ENCODE measurements around the gene RPL4. TPM values are rescaled to one million over a fixed set of nuclear protein-coding genes. Genes with fewer than 3 reads are reported as not detected.
A peak's percentile ranks its signal among the peaks of the same experiment; 100 is the strongest.

The RPL4 gene
- total RNA-seq, 2 experiments from 2014 or later: 6,298 to 6,391 TPM

DNA sequence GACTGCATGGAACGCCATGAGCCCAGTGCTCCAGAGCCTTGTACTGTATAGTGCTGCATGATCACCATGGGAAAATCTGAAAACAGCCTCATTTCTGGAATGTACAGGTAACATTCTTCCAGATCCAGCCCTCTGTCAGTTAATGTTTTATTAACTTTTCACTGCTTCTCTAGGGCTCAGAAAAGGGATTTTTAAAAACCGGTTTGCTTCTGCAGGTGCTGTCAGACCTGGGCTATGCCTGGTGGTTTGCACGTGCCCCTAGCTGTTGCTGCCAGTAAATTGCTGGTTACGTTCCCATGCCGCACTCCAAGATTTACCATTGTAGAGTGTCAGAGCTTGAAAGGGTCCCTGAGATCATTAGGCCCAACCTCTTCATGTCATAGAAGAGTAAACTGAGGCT, 16.1 kb downstream of the RPL4 start:
- H3K9me3 Mint-ChIP-seq: no peaks in the 10 kb centered on the region
- no peaks in the 10 kb centered on the region for H3K27me3 Mint-ChIP-seq (ENCODE audit: low read depth)
- H3K4me3 Mint-ChIP-seq: no peak overlapping the region
- CTCF ChIA-PET: no interaction called here
- H3K36me3 Mint-ChIP-seq (ENCODE audit: low read depth): peaks cover 18% of the 10 kb centered on the region
- intact Hi-C loops (cut with micrococcal nuclease): no loop called here
- DNase-seq: no peak
- H3K27ac Mint-ChIP-seq: peak overlapping the region; percentile 1
- H3K4me1 Mint-ChIP-seq (ENCODE audit: low read depth): peaks cover 7% of the 10 kb centered on the region

DNA sequence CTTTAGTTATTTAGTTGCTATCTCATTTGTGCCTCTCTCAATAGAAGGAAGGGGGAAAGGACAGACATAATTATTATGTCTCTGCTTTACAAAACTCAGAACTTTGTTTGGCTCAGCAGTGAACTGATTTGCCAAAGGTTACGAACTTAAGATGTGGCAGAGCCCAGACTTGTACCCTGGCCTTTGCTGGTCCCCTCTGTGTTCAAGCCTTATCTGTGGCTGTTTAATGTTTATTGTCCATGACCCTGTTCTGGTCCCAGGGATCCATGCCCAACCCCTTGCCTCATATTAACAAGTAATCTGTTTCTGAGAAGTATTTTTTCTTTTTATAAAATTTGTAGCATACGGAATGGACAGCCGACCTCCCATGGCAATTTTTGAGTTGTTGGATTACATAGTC, 17.8 kb downstream of the RPL4 start:
- no peaks in the 10 kb centered on the region for H3K27me3 Mint-ChIP-seq (ENCODE audit: low read depth)
- no peak overlapping the region for H3K4me3 Mint-ChIP-seq
- no peak for DNase-seq
- peaks cover 3% of the 10 kb centered on the region for H3K4me1 Mint-ChIP-seq (ENCODE audit: low read depth)
- CTCF ChIA-PET: no interaction called here
- H3K27ac Mint-ChIP-seq: no peak overlapping the region
- H3K9me3 Mint-ChIP-seq: no peaks in the 10 kb centered on the region
- H3K36me3 Mint-ChIP-seq (ENCODE audit: low read depth): peaks cover 14% of the 10 kb centered on the region
- intact Hi-C loops (cut with micrococcal nuclease): no loop called here

DNA sequence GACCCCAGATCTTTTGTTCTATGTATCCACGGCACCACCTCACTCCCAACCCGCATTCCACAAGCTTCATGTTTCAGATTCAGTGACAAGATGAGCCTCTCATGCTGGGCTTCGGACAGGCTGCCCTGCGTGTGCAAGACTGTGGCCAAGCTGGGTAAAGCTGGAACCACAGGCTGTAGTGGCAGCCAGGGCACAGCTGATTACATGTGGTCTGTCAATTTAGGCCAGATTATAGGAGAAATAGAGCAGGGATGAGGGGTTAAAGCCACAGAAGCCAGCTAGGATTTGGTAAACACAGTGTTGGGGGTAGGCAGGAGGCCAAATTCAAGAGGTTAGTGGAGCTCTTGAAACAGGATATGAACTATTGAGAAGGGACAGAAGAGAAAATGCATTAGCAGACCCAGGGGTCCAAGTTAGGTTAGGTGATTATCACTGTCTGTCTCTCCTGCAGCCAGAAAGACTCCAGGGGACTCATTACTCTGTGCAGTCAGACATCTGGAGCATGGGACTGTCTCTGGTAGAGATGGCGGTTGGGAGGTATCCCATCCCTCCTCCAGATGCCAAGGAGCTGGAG, 20.0 kb downstream of the RPL4 start:
- H3K36me3 Mint-ChIP-seq (ENCODE audit: low read depth): peaks cover 17% of the 10 kb centered on the region
- CTCF ChIA-PET: interaction anchor here (0.6 to 1.0 kb wide), 4 partner anchors 10 to 140 kb away, joined by 3 to 4 read pairs (median 3); partner anchors contain the start of gene SNAPC5
- no peaks in the 10 kb centered on the region for H3K27me3 Mint-ChIP-seq (ENCODE audit: low read depth)
- DNase-seq: no peak
- H3K27ac Mint-ChIP-seq: no peak overlapping the region
- H3K9me3 Mint-ChIP-seq: no peaks in the 10 kb centered on the region
- intact Hi-C loops (cut with micrococcal nuclease): no loop called here
- H3K4me1 Mint-ChIP-seq (ENCODE audit: low read depth): no peaks in the 10 kb centered on the region
- H3K4me3 Mint-ChIP-seq: no peak overlapping the region

DNA sequence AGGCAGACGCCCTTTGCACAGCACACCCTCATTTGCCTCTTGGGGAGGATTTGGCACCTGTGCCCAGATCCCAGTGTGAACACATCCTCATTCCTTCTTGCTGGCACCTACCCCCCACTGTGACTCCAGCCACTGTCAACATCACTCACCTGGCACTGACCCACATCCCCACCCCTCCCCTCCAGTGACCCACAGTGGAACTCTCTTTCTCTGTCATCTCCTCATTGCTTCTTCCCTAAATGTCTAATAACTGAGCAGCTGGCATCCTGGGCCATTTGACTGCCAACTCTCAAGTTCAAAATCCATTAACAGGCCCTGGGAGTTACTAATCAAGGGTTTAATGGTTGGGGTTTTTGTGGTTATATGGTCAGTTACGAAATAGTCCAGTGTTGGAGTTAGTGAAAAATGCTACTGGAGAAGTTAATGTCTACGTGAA, 21.5 kb downstream of the RPL4 start:
- intact Hi-C loops (cut with micrococcal nuclease): no loop called here
- H3K36me3 Mint-ChIP-seq (ENCODE audit: low read depth): peaks cover 16% of the 10 kb centered on the region
- CTCF ChIA-PET: no interaction called here
- H3K4me1 Mint-ChIP-seq (ENCODE audit: low read depth): no peaks in the 10 kb centered on the region
- no peaks in the 10 kb centered on the region for H3K9me3 Mint-ChIP-seq
- no peaks in the 10 kb centered on the region for H3K27me3 Mint-ChIP-seq (ENCODE audit: low read depth)
- no peak overlapping the region for H3K4me3 Mint-ChIP-seq
- no peak overlapping the region for H3K27ac Mint-ChIP-seq
- DNase-seq: no peak

DNA sequence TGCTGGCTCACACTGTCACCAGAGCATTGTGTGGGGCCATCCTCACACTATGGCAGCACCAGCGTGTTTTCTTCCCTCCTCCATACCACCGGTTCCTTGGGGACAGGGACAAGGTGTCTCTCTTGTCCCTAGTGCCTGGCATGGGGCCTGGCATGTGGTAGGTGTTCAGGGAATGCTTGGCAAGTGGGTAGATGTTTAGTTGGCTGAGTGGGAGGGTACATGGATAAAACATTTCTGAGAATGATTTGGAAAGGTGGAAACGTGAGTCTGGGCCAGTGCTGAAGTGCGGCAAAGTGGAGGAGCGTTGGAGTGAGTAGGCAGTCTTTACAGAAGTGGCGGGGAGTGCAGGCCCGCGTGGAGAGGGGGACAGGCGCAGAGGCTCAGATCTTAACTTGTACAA, 22.1 kb downstream of the RPL4 start:
- no peak overlapping the region for H3K4me3 Mint-ChIP-seq
- no peaks in the 10 kb centered on the region for H3K4me1 Mint-ChIP-seq (ENCODE audit: low read depth)
- intact Hi-C loops (cut with micrococcal nuclease): no loop called here
- no peaks in the 10 kb centered on the region for H3K9me3 Mint-ChIP-seq
- no peak overlapping the region for H3K27ac Mint-ChIP-seq
- H3K36me3 Mint-ChIP-seq (ENCODE audit: low read depth): peaks cover 16% of the 10 kb centered on the region
- H3K27me3 Mint-ChIP-seq (ENCODE audit: low read depth): no peaks in the 10 kb centered on the region
- DNase-seq: no peak
- CTCF ChIA-PET: no interaction called here

DNA sequence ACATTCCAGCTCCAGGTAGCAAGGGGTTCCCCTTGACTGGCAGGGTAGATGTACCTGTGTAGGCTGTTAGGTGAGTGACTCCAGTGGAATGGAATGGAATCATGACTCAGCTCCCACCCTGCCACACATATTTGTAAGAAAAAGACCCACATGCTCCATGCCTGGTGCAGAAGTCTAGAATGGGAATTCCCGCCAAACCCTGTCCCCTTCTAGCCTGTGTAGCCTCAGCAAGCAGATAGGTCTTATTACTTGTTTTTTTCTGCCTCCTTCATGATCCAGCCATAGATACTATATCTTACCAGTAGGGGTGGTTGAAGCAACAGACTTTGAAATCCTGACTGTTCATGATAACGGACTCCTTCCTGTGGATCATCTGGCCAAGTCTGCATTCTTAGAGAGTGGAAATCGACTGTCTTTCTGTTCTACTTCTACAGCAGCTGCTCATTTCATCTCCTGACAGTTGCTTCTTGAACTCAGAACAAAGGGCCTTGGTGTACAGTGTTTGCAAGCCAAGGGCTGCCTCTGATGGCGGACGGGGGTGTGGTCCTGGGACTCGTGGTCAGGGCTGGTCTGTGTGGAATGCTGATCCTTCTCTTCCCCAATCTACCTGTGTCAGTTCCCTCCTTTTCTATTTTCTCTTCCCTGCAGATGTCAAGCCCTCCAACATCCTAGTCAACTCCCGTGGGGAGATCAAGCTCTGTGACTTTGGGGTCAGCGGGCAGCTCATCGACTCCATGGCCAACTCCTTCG, 23.4 kb downstream of the RPL4 start:
- intact Hi-C loops (cut with micrococcal nuclease): no loop called here
- Mint-ChIP-seq H3K36me3 (ENCODE audit: low read depth) (peaks cover 16% of the 10 kb centered on the region), H3K9me3 (no peaks in the 10 kb centered on the region), H3K4me1 (ENCODE audit: low read depth) (peaks cover 8% of the 10 kb centered on the region), H3K27me3 (ENCODE audit: low read depth) (no peaks in the 10 kb centered on the region), H3K27ac (no peak overlapping the region), H3K4me3 (no peak overlapping the region)
- no peak for DNase-seq
- CTCF ChIA-PET: no interaction called here

DNA sequence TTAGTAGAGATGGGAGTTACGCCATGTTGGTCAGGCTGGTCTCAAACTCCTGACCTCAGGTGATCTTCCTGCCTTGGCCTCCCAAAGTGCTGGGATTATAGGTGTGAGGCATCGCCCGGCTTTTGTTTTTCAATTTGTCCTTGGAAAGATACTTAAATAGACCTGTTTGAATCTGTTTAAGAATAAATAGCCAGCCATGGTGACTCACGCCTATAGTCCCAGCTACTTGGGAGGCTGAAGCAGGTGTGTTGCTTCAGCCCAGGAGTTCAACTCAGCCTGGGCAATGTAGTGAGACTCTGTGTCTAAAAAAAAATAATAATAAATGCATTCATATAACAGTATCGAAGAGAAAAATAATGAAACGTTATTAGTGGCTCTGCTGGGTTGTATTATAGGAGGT, 24.4 kb downstream of the RPL4 start:
- DNase-seq: no peak
- intact Hi-C loops (cut with micrococcal nuclease): no loop called here
- H3K4me3 Mint-ChIP-seq: no peak overlapping the region
- H3K36me3 Mint-ChIP-seq (ENCODE audit: low read depth): peaks cover 16% of the 10 kb centered on the region
- CTCF ChIA-PET: no interaction called here
- H3K27me3 Mint-ChIP-seq (ENCODE audit: low read depth): no peaks in the 10 kb centered on the region
- H3K27ac Mint-ChIP-seq: no peak overlapping the region
- no peaks in the 10 kb centered on the region for H3K9me3 Mint-ChIP-seq
- peaks cover 17% of the 10 kb centered on the region for H3K4me1 Mint-ChIP-seq (ENCODE audit: low read depth)

DNA sequence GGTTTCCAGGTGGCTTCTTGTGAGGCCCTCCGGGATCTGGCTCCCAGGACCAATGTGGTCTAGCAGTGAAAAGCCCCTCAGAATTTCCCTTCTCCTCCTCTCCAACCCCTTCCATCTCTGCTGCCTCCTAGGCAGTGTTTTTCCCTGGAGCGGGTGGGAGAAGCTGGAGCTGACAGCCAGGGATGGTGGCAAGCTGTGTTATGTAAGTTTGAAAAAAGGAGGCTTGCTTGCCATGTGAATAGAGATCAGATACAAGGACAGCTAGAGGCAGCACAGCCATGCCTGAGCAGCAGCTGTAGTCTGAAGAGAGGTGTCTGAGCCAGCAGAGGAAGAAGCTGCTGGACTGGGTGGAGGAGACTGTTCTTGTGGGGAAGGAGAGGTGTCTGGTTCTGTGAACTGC, 27.6 kb downstream of the RPL4 start:
- Mint-ChIP-seq H3K4me3 (no peak overlapping the region), H3K36me3 (ENCODE audit: low read depth) (peaks cover 14% of the 10 kb centered on the region), H3K9me3 (no peaks in the 10 kb centered on the region), H3K27me3 (ENCODE audit: low read depth) (no peaks in the 10 kb centered on the region), H3K4me1 (ENCODE audit: low read depth) (peaks cover 35% of the 10 kb centered on the region), H3K27ac (no peak overlapping the region)
- intact Hi-C loops (cut with micrococcal nuclease): no loop called here
- DNase-seq: no peak
- CTCF ChIA-PET: no interaction called here

DNA sequence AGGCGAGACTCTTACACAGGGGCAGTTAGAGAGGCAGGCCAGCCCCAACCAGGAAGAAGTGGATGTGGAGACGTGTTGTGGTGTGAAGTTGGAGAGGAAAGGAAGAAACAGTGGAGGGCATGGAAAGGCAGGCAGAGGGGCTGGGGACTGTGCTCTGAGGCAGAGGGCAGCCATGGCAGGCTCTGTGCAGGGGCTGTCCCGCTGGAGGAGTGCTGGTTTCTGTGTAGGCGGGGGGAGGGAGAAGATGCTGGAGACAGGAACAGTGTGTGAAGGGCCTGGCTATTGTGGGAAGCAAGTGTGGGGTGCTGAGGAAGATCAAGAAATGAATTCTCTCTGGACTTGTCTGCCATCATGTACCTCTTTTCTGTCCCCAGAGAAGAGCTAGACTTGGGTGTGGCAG, 28.1 kb downstream of the RPL4 start:
- Mint-ChIP-seq H3K4me3 (no peak overlapping the region), H3K36me3 (ENCODE audit: low read depth) (peaks cover 11% of the 10 kb centered on the region), H3K27ac (peak overlapping the region; percentile 24), H3K27me3 (ENCODE audit: low read depth) (no peaks in the 10 kb centered on the region), H3K9me3 (no peaks in the 10 kb centered on the region), H3K4me1 (ENCODE audit: low read depth) (peaks cover 40% of the 10 kb centered on the region)
- intact Hi-C loops (cut with micrococcal nuclease): no loop called here
- DNase-seq: peak; percentile 54
- CTCF ChIA-PET: no interaction called here

DNA sequence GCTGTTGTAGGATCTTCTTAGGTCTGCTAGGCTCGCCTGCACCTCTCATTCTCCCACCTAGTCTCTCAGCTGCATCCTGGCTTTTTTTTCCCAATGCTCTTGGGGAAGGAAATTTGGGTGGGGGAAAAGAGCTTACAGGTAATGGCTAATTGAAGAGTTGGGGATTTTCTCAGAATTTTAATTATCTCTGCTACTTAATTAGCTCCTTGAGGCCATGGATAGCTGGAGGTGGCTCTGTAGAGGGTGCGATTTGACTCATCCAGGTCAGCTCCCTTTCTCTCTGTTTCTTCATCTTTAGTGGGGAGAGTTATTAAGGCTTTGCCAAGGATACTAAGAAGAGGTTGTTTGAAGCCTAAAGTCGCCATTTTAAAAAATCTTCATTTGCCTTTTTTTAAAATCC, 29.7 kb downstream of the RPL4 start:
- no peaks in the 10 kb centered on the region for H3K27me3 Mint-ChIP-seq (ENCODE audit: low read depth)
- H3K9me3 Mint-ChIP-seq: no peaks in the 10 kb centered on the region
- peaks cover 6% of the 10 kb centered on the region for H3K36me3 Mint-ChIP-seq (ENCODE audit: low read depth)
- peak overlapping the region; percentile 9 for H3K27ac Mint-ChIP-seq
- intact Hi-C loops (cut with micrococcal nuclease): no loop called here
- H3K4me1 Mint-ChIP-seq (ENCODE audit: low read depth): peaks cover 55% of the 10 kb centered on the region
- no peak overlapping the region for H3K4me3 Mint-ChIP-seq
- no peak for DNase-seq
- CTCF ChIA-PET: interaction anchor here (0.8 to 1.1 kb wide), 3 partner anchors 22 to 73 kb away, joined by 3 to 5 read pairs (median 4); partner anchors contain the start of gene SNAPC5

DNA sequence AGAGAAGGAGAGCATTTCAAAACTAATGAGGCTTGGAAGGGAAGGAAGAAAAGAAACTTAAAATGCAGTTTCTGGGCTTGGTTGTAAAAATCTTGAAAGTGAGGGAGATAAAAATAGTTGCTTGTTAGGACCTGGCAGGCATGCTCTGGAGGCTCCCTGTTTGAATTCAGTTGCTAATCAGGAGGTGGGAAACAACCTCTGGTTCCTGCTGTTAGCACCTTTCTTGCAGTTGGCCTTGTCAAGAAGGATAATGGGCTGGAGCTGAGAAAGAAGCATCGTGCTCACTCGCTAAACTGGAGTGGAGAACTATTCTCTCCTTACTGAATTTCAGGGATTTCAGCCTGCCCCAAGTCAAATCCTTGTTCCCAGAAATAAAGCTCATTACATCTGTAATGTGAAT, 30.5 kb downstream of the RPL4 start:
- intact Hi-C loops (cut with micrococcal nuclease): no loop called here
- H3K36me3 Mint-ChIP-seq (ENCODE audit: low read depth): peaks cover 4% of the 10 kb centered on the region
- CTCF ChIA-PET: interaction anchor here (0.6 to 1.1 kb wide), 2 partner anchors 23 to 47 kb away, joined by 4 to 6 read pairs; partner anchors contain the start of gene SNAPC5

DNA sequence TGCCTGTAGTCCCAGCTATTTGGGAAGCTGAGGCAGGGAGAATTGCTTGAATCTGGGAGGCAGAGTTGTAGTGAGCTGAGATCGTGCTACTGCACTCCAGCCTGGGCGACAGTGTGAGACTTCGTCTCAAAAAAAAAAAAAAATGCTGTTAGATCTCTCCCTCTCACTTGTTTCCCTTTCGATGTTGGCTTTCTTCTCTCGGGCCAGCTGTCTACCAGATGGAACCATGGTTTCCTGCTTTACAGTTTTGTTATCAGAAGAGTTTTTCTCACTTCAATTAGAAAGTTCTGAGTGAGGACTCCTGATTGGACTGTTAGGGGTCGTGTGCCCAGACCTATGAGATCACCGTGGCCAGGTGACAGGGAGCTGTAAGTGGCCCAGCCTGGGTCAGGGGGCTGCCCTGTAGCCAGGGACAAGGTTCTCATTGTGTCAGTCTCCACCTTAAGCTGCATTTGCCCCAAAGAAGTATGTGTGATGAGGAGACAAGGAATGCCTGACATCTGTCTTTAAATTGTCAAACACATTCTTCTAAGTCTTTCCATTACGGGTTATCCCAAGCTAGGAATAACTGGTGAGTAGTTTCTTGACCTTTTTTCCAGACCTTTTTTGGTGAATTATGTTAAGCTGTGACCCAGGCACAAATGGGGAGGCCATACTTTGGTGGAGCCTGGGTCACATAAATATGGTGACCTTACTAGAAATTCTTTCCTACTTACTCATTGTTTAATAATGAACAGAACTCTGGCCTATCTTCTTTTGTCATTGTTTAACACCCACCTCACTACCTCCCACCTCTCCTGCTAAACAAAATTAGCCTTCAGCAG, 32.3 kb downstream of the RPL4 start:
- H3K4me1 Mint-ChIP-seq (ENCODE audit: low read depth): peaks cover 62% of the 10 kb centered on the region
- intact Hi-C loops (cut with micrococcal nuclease): loop anchor here (1.0 to 2.0 kb wide), 4 partner anchors 25 to 116 kb away; partner anchors contain the start of genes MAP2K1, SNAPC5 and TIPIN
- H3K27ac Mint-ChIP-seq: peak overlapping the region; percentile 80
- peak overlapping the region; percentile 66 for H3K4me3 Mint-ChIP-seq
- DNase-seq: peak; percentile 82
- peaks cover 10% of the 10 kb centered on the region for H3K36me3 Mint-ChIP-seq (ENCODE audit: low read depth)
- H3K9me3 Mint-ChIP-seq: no peaks in the 10 kb centered on the region
- H3K27me3 Mint-ChIP-seq (ENCODE audit: low read depth): no peaks in the 10 kb centered on the region
- CTCF ChIA-PET: interaction anchor here (0.6 to 2.1 kb wide), 6 partner anchors 15 to 1476 kb away, joined by 3 to 12 read pairs (median 3); partner anchors contain the start of gene SNAPC5

More for the DNA sequence above, 30.5 kb downstream of the RPL4 start:
- Mint-ChIP-seq H3K4me3 (no peak overlapping the region), H3K9me3 (no peaks in the 10 kb centered on the region), H3K27me3 (ENCODE audit: low read depth) (no peaks in the 10 kb centered on the region), H3K27ac (no peak overlapping the region), H3K4me1 (ENCODE audit: low read depth) (peaks cover 60% of the 10 kb centered on the region)
- DNase-seq: no peak
